EL (cell line): ENCODE results near the gene FAM222A.

ENCODE experiments used
- DNase-seq: peaks from one replicate; pipeline ENCODE4 v3.0.0-alpha.2; 2016

Gene FAM222A

GRCh38 chr12:109726511-109727038 lies 12.9 kb downstream of the FAM222A start:
- DNase-seq, result no peak

GRCh38 chr12:109727039-109727723 lies 13.6 kb downstream of the FAM222A start:
- DNase-seq, result no peak

GRCh38 chr12:109727746-109728726 lies 14.4 kb downstream of the FAM222A start:
- no peak for DNase-seq

GRCh38 chr12:109728921-109729320 lies 15.3 kb downstream of the FAM222A start:
- no peak for DNase-seq

GRCh38 chr12:109729371-109729781 lies 15.8 kb downstream of the FAM222A start:
- no peak for DNase-seq

- DNase-seq, result no peak
Observed at GRCh38 chr12:109729801-109730200, 16.2 kb downstream of the FAM222A start.

- DNase-seq, result no peak
Observed at GRCh38 chr12:109730306-109731145, 16.9 kb downstream of the FAM222A start.

GRCh38 chr12:109731231-109731731 lies 17.7 kb downstream of the FAM222A start:
- DNase-seq, result no peak

GRCh38 chr12:109731806-109732205 lies 18.2 kb downstream of the FAM222A start:
- no peak for DNase-seq

GRCh38 chr12:109732321-109733305 lies 19.0 kb downstream of the FAM222A start:
- DNase-seq, result no peak

- no peak for DNase-seq
Observed at GRCh38 chr12:109734219-109735000, 20.8 kb downstream of the FAM222A start.

GRCh38 chr12:109735051-109735521 lies 21.5 kb downstream of the FAM222A start:
- DNase-seq, result no peak

- no peak for DNase-seq
Observed at GRCh38 chr12:109735825-109736551, 22.4 kb downstream of the FAM222A start.

- peak; percentile 35 for DNase-seq
Observed at GRCh38 chr12:109736552-109737108, 23.0 kb downstream of the FAM222A start.

GRCh38 chr12:109737126-109737525 lies 23.5 kb downstream of the FAM222A start:
- no peak for DNase-seq

GRCh38 chr12:109737631-109738030 lies 24.0 kb downstream of the FAM222A start:
- DNase-seq, result no peak

- no peak for DNase-seq
Observed at GRCh38 chr12:109738209-109738608, 24.6 kb downstream of the FAM222A start.

- peak; percentile 91 for DNase-seq
Observed at GRCh38 chr12:109738878-109739665, 25.4 kb downstream of the FAM222A start.
